Thyroid gland (tissue), 4 donors: ENCODE data around the gene SLC25A21. TPM values are rescaled to one million over a fixed set of nuclear protein-coding genes. Genes with fewer than 3 reads are reported as not detected.
A peak's percentile ranks its signal among the peaks of the same experiment; 100 is the strongest.

ENCODE experiments used
- DNase-seq, 2 donors: peaks; one replicate each; pipeline ENCODE4 v3.0.0-alpha.2; 2019
- H3K27ac ChIP-seq, 3 donors: fragments of 200-600 bp; sonication (generic); 1 replicate in 2 of 3; 2 replicates in 1 of 3; pipeline ENCODE4 v1.5.1; 2016 to 2019; ENCODE audit warnings: mild to moderate bottlenecking in 1 of 3, moderate library complexity in 1 of 3
- H3K27me3 ChIP-seq: fragments of 200-600 bp; sonication (generic); one replicate; pipeline ENCODE4 v1.5.1; 2019
- H3K36me3 ChIP-seq, 2 donors: fragments of 200-600 bp; sonication (generic); one replicate each; pipeline ENCODE4 v1.5.1; 2016 to 2019
- H3K4me1 ChIP-seq, 2 donors: fragments of 200-600 bp; sonication (generic); one replicate each; pipeline ENCODE4 v1.5.1; 2017 to 2019
- H3K4me3 ChIP-seq, 3 donors: fragments of 200-600 bp; sonication (generic); replicated peaks in 1 of 3; 1 replicate in 2 of 3; 2 replicates in 1 of 3; pipeline ENCODE4 v1.5.1; 2016; ENCODE audit warnings: mild to moderate bottlenecking in 1 of 3
- H3K9me3 ChIP-seq: fragments of 200-600 bp; sonication (generic); one replicate; pipeline ENCODE4 v1.5.1; 2017
- POLR2A ChIP-seq, 2 donors: fragments of 450-650 bp; IDR thresholded peaks; one replicate each; pipeline ENCODE4 v1.6.1; 2017; ENCODE audit warnings: antibody characterized with exemption in 2 of 2, mild to moderate bottlenecking in 2 of 2, moderate library complexity in 1 of 2
- WGBS, 2 donors: methylation state at CpG; one replicate each; pipeline ENCODE4 v1.1.5; 2017; 5-methylcytosine and 5-hydroxymethylcytosine counted together
- intact Hi-C: fragments of 100-400 bp; cut with DNase I; formaldehyde crosslinking; loops from one replicate; pipeline ENCODE4 v1.15.1; 2023
- total RNA-seq, 4 donors: library from RNA; depleted of rRNA; stranded (reverse); fragments of >200 nt; gene quantifications; one replicate each; pipeline ENCODE4 v1.2.3, GENCODE V29; 2016
- TF ChIP-seq, protein P1 (sequence below), 6 experiments: fragments of 200-600 bp in 3 of 6; fragments of 450-650 bp in 3 of 6; sonication (generic) in 3 of 6; IDR thresholded peaks; one replicate each; pipeline ENCODE4 v1.5.1; 2016 to 2019; ENCODE audit warnings: antibody characterized with exemption in 6 of 6, mild to moderate bottlenecking in 2 of 6, inconsistent platforms in 1 of 6, moderate library complexity in 1 of 6

Gene SLC25A21
- total RNA-seq, 4 donors from 2014 or later: 0.29 to 1.4 (median 0.60) TPM

DNA sequence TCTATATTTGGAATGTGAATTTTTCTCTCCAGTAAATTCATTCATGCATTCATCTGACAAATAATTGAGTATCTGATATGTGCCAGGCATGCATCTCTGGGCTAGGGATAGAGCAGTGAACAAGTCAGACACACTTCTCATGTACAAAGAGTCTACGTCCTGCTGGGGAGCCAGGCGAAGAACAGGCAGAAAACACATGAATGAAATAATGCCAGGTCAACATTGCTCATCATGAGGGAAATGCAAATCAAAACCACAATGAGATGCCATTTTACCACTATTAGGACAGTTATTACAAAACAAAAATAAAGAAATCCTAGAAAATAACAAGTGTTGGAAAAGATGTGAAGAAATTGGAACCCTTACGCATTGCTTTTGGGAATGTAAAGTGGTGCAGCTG is 420.5 kb downstream of the SLC25A21 start:
- TF ChIP-seq, protein P1, sequence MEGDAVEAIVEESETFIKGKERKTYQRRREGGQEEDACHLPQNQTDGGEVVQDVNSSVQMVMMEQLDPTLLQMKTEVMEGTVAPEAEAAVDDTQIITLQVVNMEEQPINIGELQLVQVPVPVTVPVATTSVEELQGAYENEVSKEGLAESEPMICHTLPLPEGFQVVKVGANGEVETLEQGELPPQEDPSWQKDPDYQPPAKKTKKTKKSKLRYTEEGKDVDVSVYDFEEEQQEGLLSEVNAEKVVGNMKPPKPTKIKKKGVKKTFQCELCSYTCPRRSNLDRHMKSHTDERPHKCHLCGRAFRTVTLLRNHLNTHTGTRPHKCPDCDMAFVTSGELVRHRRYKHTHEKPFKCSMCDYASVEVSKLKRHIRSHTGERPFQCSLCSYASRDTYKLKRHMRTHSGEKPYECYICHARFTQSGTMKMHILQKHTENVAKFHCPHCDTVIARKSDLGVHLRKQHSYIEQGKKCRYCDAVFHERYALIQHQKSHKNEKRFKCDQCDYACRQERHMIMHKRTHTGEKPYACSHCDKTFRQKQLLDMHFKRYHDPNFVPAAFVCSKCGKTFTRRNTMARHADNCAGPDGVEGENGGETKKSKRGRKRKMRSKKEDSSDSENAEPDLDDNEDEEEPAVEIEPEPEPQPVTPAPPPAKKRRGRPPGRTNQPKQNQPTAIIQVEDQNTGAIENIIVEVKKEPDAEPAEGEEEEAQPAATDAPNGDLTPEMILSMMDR (IDR thresholded peaks at IDR 0.05): no peak
- TF ChIP-seq POLR2A (IDR thresholded peaks at IDR 0.05): no peak
- intact Hi-C loops: no loop called here
- no peaks in the 10 kb centered on the region for H3K9me3 ChIP-seq

DNA sequence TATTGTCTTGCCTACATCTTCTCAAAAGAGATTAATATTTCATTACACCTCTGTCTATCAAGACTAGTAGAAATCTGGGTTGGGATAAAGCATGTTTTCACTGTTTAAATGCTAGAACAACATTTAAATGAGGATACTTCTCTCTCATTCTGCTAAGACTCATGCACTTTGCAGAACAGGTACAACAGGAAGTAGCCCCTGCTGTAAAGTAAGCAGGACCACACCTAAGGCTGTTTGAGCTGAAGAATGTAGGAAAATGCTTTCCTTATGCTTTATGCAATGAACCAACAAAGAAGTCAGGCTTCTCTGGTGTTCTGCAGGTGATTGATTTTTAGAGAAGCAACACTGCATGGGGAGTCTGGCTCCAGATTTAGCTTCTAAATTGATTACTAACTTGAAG is 421.3 kb downstream of the SLC25A21 start:
- H3K4me1 ChIP-seq: no peaks in the 10 kb centered on the region
- no peak for DNase-seq
- no peak overlapping the region for H3K4me3 ChIP-seq
- H3K27me3 ChIP-seq: no peaks in the 10 kb centered on the region
- H3K36me3 ChIP-seq: no peaks in the 10 kb centered on the region
- TF ChIP-seq POLR2A (IDR thresholded peaks at IDR 0.05): no peak
- TF ChIP-seq, protein P1 (IDR thresholded peaks at IDR 0.05): no peak
- no peaks in the 10 kb centered on the region for H3K9me3 ChIP-seq
- intact Hi-C loops: no loop called here
- H3K27ac ChIP-seq: no peak overlapping the region

More for the DNA sequence above, 420.5 kb downstream of the SLC25A21 start:
- DNase-seq: no peak
- Histone ChIP-seq H3K4me3 (no peak overlapping the region), H3K4me1 (no peaks in the 10 kb centered on the region), H3K27ac (no peak overlapping the region), H3K36me3 (no peaks in the 10 kb centered on the region), H3K27me3 (no peaks in the 10 kb centered on the region)
- WGBS, 2 donors: 92 to 99% methylated on average over 3 of the region's 3 CpGs

DNA sequence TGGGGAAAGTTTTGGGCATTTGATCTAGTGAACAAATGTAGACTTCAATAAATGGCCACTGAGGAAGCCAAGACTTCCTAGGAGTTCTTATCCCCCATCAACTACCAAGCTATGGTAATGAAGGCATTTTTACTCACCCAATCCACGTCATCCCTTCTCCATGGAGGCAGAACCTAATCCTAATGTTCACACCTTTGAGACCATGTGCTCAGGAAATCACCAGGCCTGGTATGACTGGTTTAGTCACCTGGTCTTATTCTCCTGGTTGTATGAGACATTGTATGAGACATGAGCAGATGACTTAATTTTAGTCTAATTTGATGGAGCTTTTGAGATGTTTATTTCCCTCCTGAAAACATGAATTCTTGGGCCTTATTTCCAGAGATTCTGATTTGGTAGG is 422.2 kb downstream of the SLC25A21 start:
- intact Hi-C loops: no loop called here
- no peak for DNase-seq
- 82 to 96% methylated on average over 1 of the region's 1 CpG for WGBS, 2 donors
- no peak for TF ChIP-seq POLR2A (IDR thresholded peaks at IDR 0.05)
- TF ChIP-seq, protein P1 (IDR thresholded peaks at IDR 0.05): no peak
- Histone ChIP-seq H3K27me3 (no peaks in the 10 kb centered on the region), H3K4me3 (no peak overlapping the region), H3K9me3 (no peaks in the 10 kb centered on the region), H3K27ac (no peak overlapping the region), H3K4me1 (no peaks in the 10 kb centered on the region), H3K36me3 (no peaks in the 10 kb centered on the region)

DNA sequence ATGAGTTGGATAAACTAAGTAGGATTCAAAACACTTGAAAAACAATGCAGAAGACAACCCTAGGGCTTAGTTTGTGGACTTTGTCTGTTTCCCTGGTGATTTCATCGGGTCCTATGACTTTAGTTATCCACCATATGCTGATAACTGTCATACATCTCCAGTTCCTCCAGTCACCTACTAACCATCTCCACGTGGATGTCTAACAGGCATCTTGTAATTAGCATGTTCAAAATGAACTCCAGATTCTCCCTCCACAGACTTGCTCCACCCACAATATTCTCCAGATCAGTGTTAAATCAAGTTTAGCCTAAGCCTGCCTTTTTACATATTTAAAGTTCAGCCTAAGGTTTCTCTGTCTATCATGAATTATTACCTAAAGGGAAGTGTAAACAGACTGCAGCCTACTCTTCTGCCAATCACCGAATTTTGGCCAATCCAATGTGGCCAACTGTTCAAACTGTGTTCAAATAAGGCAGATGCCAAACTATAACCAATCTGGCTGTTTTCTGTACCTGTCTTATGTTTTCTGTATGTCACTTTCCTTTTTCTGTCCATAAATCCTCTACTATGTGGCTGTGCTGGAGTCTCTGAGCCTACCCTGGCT is 423.7 kb downstream of the SLC25A21 start:
- no peak overlapping the region for H3K27ac ChIP-seq
- H3K4me1 ChIP-seq: no peaks in the 10 kb centered on the region
- H3K9me3 ChIP-seq: no peaks in the 10 kb centered on the region
- H3K4me3 ChIP-seq: no peak overlapping the region
- intact Hi-C loops: no loop called here
- no peaks in the 10 kb centered on the region for H3K27me3 ChIP-seq
- WGBS, 2 donors: 77 to 81% methylated on average over 3 of the region's 3 CpGs
- H3K36me3 ChIP-seq: no peaks in the 10 kb centered on the region
- TF ChIP-seq POLR2A (IDR thresholded peaks at IDR 0.05): no peak
- TF ChIP-seq, protein P1 (IDR thresholded peaks at IDR 0.05): no peak
- no peak for DNase-seq

DNA sequence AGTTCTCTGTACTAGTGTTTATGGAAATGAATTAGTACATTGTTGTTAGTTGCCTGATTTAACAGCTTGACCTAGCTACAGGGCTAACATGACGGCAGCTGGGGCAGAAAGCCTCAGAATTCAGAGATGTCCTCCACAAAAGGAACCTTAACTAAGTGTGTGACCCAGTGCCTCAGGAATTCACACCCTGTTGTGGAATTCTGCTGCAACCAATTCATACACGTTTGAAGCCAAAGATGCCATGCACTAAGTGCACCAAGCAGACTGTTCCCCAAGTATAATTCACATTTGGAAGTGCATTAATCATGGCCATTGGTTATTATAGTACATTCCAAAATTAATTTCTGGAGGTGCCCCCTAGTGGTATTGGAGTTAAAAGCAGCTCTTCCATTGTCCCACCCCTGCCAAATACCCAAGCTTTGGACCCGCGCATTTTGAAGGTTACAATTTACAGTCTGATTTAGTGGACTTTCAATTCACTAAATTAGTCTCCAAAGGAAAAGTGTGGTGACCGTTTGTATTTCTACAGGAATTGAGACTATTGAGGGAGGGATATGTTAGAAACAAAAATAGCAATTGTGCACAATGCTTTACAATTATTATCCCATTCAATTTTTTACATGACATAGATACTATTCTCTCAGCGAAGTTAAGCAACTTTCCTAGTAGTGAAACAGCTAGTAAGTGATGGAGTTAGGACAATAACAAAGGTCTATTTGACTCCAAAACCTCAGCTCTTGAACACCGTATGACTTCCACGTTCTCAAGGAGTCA is 424.8 kb downstream of the SLC25A21 start:
- H3K4me3 ChIP-seq: no peak overlapping the region
- no peaks in the 10 kb centered on the region for H3K9me3 ChIP-seq
- no peak overlapping the region for H3K27ac ChIP-seq
- WGBS, 2 donors: 51 to 62% methylated on average over 8 of the region's 8 CpGs
- TF ChIP-seq POLR2A (IDR thresholded peaks at IDR 0.05): no peak
- TF ChIP-seq, protein P1 (IDR thresholded peaks at IDR 0.05): peak in 3 of 6 experiments; percentile 28 to 52 (median 33)
- no peaks in the 10 kb centered on the region for H3K36me3 ChIP-seq
- no peak for DNase-seq
- no peaks in the 10 kb centered on the region for H3K4me1 ChIP-seq
- intact Hi-C loops: no loop called here
- H3K27me3 ChIP-seq: no peaks in the 10 kb centered on the region
